HCT116 (cell line): ENCODE measurements around the gene F11. TPM values are rescaled to one million over a fixed set of nuclear protein-coding genes. Genes with fewer than 3 reads are reported as not detected.

Experiments used
- ATAC-seq: fragments of 200-7000 bp; cut with Tn5 transposase; 2 replicates; pipeline ENCODE4 v1.9.1; 2020; ENCODE audit warnings: mild to moderate bottlenecking, moderate library complexity
- BruUV-seq: library from RNA; stranded (reverse); fragments of 400-500 nt; replicated peaks from 2 replicates; lab custom pipeline; 2021; lab: Mats Ljungman, UMichigan
- CTCF ChIA-PET: fragments of 300-600 bp; sonication (Branson Sonifier 250); formaldehyde crosslinking; loops from one replicate; lab custom pipeline; 2021; ENCODE audit warnings: antibody characterized with exemption; lab: Charles Lee
- POLR2A ChIA-PET: fragments of 300-600, 350-600 bp; sonication (Branson Sonifier 250); formaldehyde crosslinking; loops from one replicate; lab custom pipeline; 2021; ENCODE audit warnings: antibody characterized with exemption; lab: Charles Lee
- RAD21 ChIA-PET, 2 experiments: fragments of 300-600 bp; sonication (Branson Sonifier 250); formaldehyde crosslinking; loops; one replicate each; lab custom pipeline; 2023; ENCODE audit warnings: low total read pairs in 2 of 2; ENCODE audit not compliant: uncharacterized antibody in 2 of 2, unreplicated experiment in 2 of 2, low non-redundant PET in 1 of 2; lab: Charles Lee
- DNase-seq: peaks from one replicate; pipeline ENCODE4 v3.0.0-alpha.2; 2010; ENCODE audit warnings: low read depth, low spot score
- H2AFZ ChIP-seq: fragments of 200-600 bp; shearing (Covaris generic), sonication (generic); 2 replicates; pipeline ENCODE4 v1.6.1; 2017; ENCODE audit warnings: low read depth, mixed run types, mixed read lengths, antibody characterized with exemption, low read length; ENCODE audit not compliant: poor library complexity, severe bottlenecking
- H3K27ac ChIP-seq: 2 replicates; pipeline ENCODE4 v1.5.1; 2012; ENCODE audit warnings: low read depth, low read length
- H3K27me3 ChIP-seq: fragments of 200-600 bp; sonication (generic); 2 replicates; pipeline ENCODE4 v1.6.1; 2016; ENCODE audit warnings: mixed run types, low read length, mixed read lengths; ENCODE audit not compliant: insufficient read depth
- H3K36me3 ChIP-seq, 2 experiments: fragments of 200-500 bp in 1 of 2; fragments of 200-600 bp in 1 of 2; sonication (Bioruptor generic) in 1 of 2; sonication (generic) in 1 of 2; 2 replicates each; pipeline versions ENCODE4 v1.5.1 to v1.6.1; 2014 to 2016; ENCODE audit warnings: low read length in 2 of 2, inconsistent platforms in 1 of 2, mixed read lengths in 1 of 2, mixed run types in 1 of 2; ENCODE audit not compliant: insufficient read depth in 2 of 2, control insufficient read depth in 1 of 2
- H3K4me1 ChIP-seq, 2 experiments: fragments of 200-600 bp in 1 of 2; sonication (generic) in 1 of 2; 2 replicates each; pipeline versions ENCODE4 v1.5.1 to v1.6.1; 2012 to 2017; ENCODE audit warnings: low read length in 2 of 2, inconsistent platforms in 1 of 2, mild to moderate bottlenecking in 1 of 2, mixed read lengths in 1 of 2, mixed run types in 1 of 2, moderate library complexity in 1 of 2; ENCODE audit not compliant: insufficient read depth in 2 of 2, control insufficient read depth in 1 of 2
- H3K4me2 ChIP-seq: fragments of 200-600 bp; sonication (generic); 2 replicates; pipeline ENCODE4 v1.6.1; 2017; ENCODE audit warnings: mixed run types, low read length, mixed read lengths
- H3K4me3 ChIP-seq, 2 experiments: fragments of 200-600 bp in 1 of 2; sonication (generic) in 1 of 2; replicated peaks in 1 of 2; 2 replicates each; pipeline ENCODE4 v1.5.1; 2011 to 2016; ENCODE audit warnings: low read length in 2 of 2, control low read depth in 1 of 2, low read depth in 1 of 2, mild to moderate bottlenecking in 1 of 2, mixed read lengths in 1 of 2, mixed run types in 1 of 2
- H3K79me2 ChIP-seq: fragments of 200-600 bp; sonication (generic); 2 replicates; pipeline ENCODE4 v1.6.1; 2017; ENCODE audit warnings: mild to moderate bottlenecking, mixed run types, low read length, moderate library complexity, mixed read lengths; ENCODE audit not compliant: insufficient read depth
- H3K9ac ChIP-seq: fragments of 200-600 bp; sonication (generic); 2 replicates; pipeline ENCODE4 v1.6.1; 2016; ENCODE audit warnings: low read length, mixed read lengths
- H3K9me2 ChIP-seq: fragments of 200-600 bp; sonication (generic), shearing (Covaris generic); 2 replicates; pipeline ENCODE4 v1.6.1; 2017; ENCODE audit warnings: mixed run types, mild to moderate bottlenecking, moderate library complexity; ENCODE audit not compliant: insufficient read depth
- H3K9me3 ChIP-seq, 2 experiments: fragments of 200-500 bp in 1 of 2; fragments of 200-600 bp in 1 of 2; sonication (Bioruptor generic) in 1 of 2; sonication (generic) in 1 of 2; 2 replicates each; pipeline ENCODE4 v1.6.1; 2014 to 2017; ENCODE audit warnings: low read length in 2 of 2, mixed read lengths in 2 of 2, inconsistent platforms in 1 of 2, low read depth in 1 of 2, mild to moderate bottlenecking in 1 of 2, mixed run types in 1 of 2, moderate library complexity in 1 of 2; ENCODE audit not compliant: control insufficient read depth in 1 of 2, insufficient read depth in 1 of 2
- H4K20me1 ChIP-seq: fragments of 200-600 bp; sonication (generic), shearing (Covaris generic); 2 replicates; pipeline ENCODE4 v1.6.1; 2017; ENCODE audit warnings: mixed run types, mild to moderate bottlenecking, moderate library complexity; ENCODE audit not compliant: insufficient read depth
- CEBPB ChIP-seq: IDR thresholded peaks from 2 replicates; pipeline ENCODE4 v1.6.1; 2012; ENCODE audit warnings: low read depth
- CTCF ChIP-seq, 3 experiments: fragments of 200-600 bp in 1 of 3; sonication (generic) in 1 of 3; IDR thresholded peaks in 2 of 3; conservative IDR thresholded peaks in 1 of 3; 2 replicates each; pipeline ENCODE4 v1.5.1; 2012 to 2017; ENCODE audit warnings: low read depth in 2 of 3, low read length in 2 of 3, antibody characterized with exemption in 1 of 3, borderline replicate concordance in 1 of 3, control low read depth in 1 of 3, mild to moderate bottlenecking in 1 of 3, mixed read lengths in 1 of 3, mixed run types in 1 of 3, moderate library complexity in 1 of 3; ENCODE audit not compliant: insufficient read depth in 1 of 3
- ELF1 ChIP-seq: IDR thresholded peaks from 2 replicates; pipeline ENCODE4 v1.6.1; 2012; ENCODE audit warnings: low read depth, borderline replicate concordance
- MAX ChIP-seq: IDR thresholded peaks from 2 replicates; pipeline ENCODE4 v1.6.1; 2012
- RAD21 ChIP-seq: IDR thresholded peaks from 2 replicates; pipeline ENCODE4 v1.6.1; 2012; ENCODE audit warnings: low read depth, mild to moderate bottlenecking
- SIN3A ChIP-seq: IDR thresholded peaks from 2 replicates; pipeline ENCODE4 v1.6.1; 2012; ENCODE audit warnings: low read depth
- SP1 ChIP-seq: IDR thresholded peaks from 2 replicates; pipeline ENCODE4 v1.6.1; 2012; ENCODE audit warnings: low read depth
- SRF ChIP-seq: IDR thresholded peaks from 2 replicates; pipeline ENCODE4 v1.6.1; 2012; ENCODE audit warnings: low read depth
- TCF7L2 ChIP-seq: IDR thresholded peaks from 2 replicates; pipeline ENCODE4 v1.7.0; 2011; ENCODE audit warnings: borderline replicate concordance, inconsistent platforms; ENCODE audit not compliant: insufficient read depth, insufficient read length; ENCODE audit errors: extremely low read depth
- ZBTB33 ChIP-seq: IDR thresholded peaks from 2 replicates; pipeline ENCODE4 v1.6.1; 2011; ENCODE audit warnings: mild to moderate bottlenecking, low read length, moderate library complexity; ENCODE audit not compliant: insufficient replicate concordance; ENCODE audit errors: extremely low read depth
- ZNF274 ChIP-seq: fragments of 200-500 bp; sonication (Bioruptor generic); IDR thresholded peaks from 2 replicates; pipeline ENCODE4 v1.6.1; 2014; ENCODE audit warnings: mild to moderate bottlenecking, low read depth, low read length, inconsistent platforms
- intact Hi-C: fragments of 100-400 bp; cut with micrococcal nuclease; formaldehyde crosslinking; loops from 2 replicates; pipeline ENCODE4 v1.10.0; 2022
- total RNA-seq: library from RNA; stranded (reverse); gene quantifications from one replicate; pipeline ENCODE4 v1.2.1, GENCODE V29; 2021; ENCODE audit not compliant: unreplicated experiment

Gene F11
- total RNA-seq, 1 experiment from 2014 or later: not detected

- no peak overlapping the region for H3K27ac ChIP-seq
- peaks cover 14% of the 10 kb centered on the region for H3K27me3 ChIP-seq
- H3K36me3 ChIP-seq: no peaks in the 10 kb centered on the region
- CTCF ChIA-PET: no interaction called here
- DNase-seq: no peak
- POLR2A ChIA-PET: no interaction called here
- no peaks in the 10 kb centered on the region for H4K20me1 ChIP-seq
- BruUV-seq: no TSS peak
- RAD21 ChIA-PET: no interaction called here
- H3K4me3 ChIP-seq: no peak overlapping the region
- no peak overlapping the region for H3K4me2 ChIP-seq
- no peaks in the 10 kb centered on the region for H3K79me2 ChIP-seq
- no peak for ATAC-seq
- no peak overlapping the region for H2AFZ ChIP-seq
- intact Hi-C loops: no loop called here
- no peak overlapping the region for H3K9ac ChIP-seq
- no peaks in the 10 kb centered on the region for H3K4me1 ChIP-seq
- TF ChIP-seq SIN3A (no peak), RAD21 (no peak), SRF (no peak), CEBPB (no peak), ELF1 (no peak), ZBTB33 (no peak), MAX (no peak), SP1 (no peak), ZNF274 (no peak), CTCF (IDR thresholded peaks at IDR 0.05 in 2 of 3, conservative IDR thresholded peaks at IDR 0.05 in 1 of 3; ENCODE audit: borderline replicate concordance in 1 of 3, insufficient read depth in 1 of 3, low read depth in 2 of 3, low read length in 2 of 3) (no peak), TCF7L2 (no peak)
- H3K9me2 ChIP-seq: no peaks in the 10 kb centered on the region
- no peaks in the 10 kb centered on the region for H3K9me3 ChIP-seq
Observed at GRCh38 chr4:186304216-186304615, 38.2 kb downstream of the F11 start.
